ENCODE results near the gene CCDC195.

CCDC195 gene

DNA sequence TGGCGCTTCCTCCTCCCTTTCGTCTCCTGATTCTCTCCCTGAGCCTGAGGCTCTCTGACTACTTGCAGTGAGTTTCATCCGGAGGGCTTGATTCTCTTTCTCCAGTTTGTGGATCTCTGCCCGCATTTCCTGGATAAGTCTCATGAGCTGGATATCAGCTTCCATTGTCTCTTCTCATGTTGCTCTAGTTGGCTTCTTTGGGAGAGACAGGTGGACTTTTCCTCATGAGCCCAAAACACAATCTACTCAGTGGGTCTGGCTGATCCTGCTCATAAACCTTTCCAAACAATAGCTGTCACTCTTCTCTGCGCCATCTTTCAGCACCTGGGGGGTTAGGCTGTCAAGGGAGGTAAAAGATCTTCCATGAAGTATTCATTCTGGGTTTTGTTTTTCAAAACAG lies at the start of gene CCDC195:
Gene CCDC195 (minus strand): TSS at position 165 of the 400 bp plus-strand sequence. CDS start 0 bp downstream, at position 165.
- DNase-seq: no peak

- no peak for DNase-seq
Measured at GRCh38 chr2:224764565-224765236, 48.5 kb upstream of the CCDC195 start.

DNA sequence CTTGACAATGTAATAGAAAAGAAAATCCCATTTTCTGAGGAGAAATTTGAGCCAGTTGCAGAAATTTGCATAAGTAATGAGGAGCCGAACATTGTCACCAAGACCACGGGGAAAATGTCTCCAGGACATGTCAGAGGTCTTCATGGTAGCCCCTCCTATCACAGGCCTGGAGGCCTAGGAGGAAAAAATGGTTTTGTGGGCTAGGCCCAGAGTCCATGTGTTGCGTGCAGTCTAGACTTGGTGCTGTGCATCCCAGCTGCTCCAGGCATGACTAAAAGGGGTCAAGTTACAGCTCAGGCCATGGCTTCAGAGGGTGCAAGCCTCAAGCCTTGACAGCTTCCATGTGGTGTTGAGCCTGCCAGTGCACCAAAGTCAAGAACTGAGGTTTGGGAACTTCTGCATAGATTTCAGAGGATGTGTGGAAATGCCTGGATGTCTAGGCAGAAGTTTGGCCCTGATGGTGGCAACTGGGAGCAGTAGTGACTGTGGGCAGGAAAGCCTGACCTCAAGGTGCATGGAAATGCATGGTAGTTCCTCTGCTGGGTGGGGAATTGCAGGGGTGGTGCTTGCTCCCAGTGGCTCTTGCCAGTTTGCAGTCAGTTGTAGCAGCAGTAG lies 41.9 kb upstream of the CCDC195 start:
- no peak for DNase-seq

- no peak for DNase-seq
Measured at GRCh38 chr2:224753743-224754540, 37.8 kb upstream of the CCDC195 start.

- no peak for DNase-seq
Measured at GRCh38 chr2:224751996-224752698, 36.0 kb upstream of the CCDC195 start.

DNA sequence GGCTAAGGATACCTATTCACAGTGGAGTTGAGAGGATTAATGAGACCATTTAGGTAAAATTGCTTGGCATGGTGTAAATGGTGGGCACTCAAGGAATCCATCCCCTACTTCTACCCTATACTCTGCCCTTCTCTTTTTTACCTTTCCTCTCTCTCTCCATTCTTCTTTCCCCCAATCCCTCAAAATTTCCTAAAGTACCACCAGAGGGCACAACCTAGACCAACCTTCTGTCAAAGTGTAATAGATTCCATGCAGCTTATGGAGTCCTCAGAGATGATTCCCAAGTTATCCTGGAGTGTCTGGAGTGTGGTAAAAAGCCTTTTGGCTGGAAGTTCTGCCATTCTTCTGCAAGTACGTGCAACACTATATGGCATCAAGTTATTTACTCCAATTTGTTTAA lies 33.0 kb upstream of the CCDC195 start:
- DNase-seq: no peak

- DNase-seq: no peak
Measured at GRCh38 chr2:224747765-224748164, 31.6 kb upstream of the CCDC195 start.

DNA sequence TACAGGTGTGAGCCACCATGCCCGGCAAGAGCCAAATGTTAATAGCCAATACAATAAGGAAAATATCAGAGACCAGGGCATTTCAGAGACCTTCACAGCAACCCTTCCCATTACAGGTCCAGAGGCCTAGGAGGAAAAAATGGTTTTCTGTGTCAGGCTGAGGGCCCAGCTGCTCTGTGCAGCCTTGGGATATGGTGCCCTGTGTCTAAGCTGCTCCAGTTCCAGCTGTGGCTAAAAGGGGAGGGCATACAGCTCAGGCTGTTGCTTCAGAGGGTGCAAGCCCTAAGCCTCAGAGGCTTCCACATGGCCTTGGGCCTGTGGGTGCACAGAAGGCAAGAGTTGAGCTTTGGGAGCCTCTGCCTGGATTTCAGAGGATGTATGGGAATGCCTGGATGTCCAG lies 20.1 kb upstream of the CCDC195 start:
- DNase-seq: no peak

DNA sequence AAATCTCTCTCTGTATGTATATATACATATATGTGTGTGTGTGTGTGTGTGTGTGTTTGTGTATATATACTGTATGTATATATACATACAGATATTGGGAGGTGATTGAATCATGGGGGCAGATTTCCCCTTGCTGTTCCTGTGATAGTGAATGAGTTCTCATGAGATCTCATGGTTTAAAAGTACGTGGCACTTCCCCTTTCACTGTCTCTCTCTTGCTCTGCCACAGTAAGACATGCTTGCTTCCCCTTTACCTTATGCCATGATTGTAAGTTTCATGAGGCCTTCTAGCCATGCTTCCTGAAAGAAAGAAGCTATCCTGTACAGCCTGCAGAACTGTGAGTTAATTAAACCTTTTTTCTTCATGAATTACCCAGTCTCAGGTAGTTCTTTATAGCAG lies 18.8 kb upstream of the CCDC195 start:
- no peak for DNase-seq

DNA sequence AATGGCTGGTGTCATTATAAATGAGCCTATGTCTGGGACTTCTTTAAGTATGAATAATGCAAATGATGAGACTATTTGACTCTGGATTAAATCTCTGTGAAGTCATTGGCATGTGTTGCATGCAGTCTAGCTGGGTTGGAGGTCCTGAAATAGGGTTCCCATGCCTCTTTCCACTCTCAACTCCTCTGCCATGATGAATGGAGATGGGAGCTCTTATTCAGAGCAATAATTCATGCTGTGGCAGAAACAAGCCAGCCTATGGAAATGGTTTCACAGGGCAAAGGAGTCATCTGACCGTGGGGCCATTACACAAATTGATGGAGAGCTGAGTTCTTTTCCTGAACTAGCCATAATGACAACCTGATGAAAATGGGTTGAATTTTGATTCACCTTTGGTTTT lies 15.5 kb upstream of the CCDC195 start:
- DNase-seq: no peak

DNA sequence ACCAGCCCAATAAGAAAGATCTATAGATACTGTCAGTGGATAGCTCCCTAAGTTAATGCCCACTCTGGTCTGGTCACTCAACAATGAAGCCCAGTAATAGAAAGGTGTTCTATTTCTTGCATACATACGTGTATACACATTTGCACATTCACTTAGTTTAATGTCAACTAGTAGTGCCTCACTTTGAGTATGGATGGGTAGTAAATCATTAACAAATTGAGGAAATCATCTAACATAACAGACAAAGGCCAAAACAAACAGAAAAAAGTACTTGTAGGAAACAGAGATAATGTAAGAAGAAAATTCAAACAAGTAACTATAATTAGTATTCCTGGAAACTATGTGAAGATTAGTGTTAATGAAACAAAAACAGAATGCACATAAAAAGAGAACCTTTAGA lies 13.3 kb upstream of the CCDC195 start:
- no peak for DNase-seq

DNA sequence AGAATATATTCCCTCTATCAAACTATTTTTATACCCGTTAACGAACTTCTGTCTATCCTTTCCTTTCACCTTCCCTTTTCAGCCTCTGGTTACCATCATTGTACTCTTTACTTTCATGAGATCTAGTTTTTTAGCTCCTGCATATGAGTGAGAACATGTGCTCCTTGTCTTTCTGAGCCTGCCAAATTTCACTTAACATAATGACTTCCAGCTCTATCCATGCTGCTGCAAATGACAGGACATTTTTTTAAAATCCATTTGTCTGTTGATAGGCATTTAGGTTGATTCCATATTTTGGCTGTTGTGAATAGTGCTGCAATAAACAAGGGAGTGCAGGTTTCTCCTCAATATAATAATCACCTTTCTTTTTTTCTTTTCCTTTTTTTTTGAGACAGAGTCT lies 8.2 kb upstream of the CCDC195 start:
- no peak for DNase-seq

- no peak for DNase-seq
Measured at GRCh38 chr2:224723586-224724217, 7.5 kb upstream of the CCDC195 start.

GRCh38 chr2:224722770-224723169 lies 6.6 kb upstream of the CCDC195 start:
- no peak for DNase-seq

DNA sequence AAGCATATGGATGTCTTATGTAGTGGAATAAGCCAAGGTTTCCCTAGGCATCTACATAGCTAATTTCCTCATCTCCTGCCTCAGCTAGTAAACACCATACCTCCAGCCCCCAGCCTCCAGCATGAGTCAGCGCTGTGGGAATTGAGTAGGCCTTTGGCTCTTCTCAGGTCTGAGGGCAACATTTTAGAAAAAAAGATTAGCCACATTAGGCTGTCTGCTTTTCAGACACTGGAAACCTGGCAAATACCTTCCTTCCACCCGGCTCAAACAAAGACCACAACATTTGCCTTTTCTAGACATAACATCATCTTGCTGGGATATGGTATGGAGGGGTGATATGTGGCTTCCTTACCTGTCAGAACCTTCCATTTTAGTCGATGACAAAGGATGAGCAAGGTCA lies 6.1 kb upstream of the CCDC195 start:
- DNase-seq: no peak

DNA sequence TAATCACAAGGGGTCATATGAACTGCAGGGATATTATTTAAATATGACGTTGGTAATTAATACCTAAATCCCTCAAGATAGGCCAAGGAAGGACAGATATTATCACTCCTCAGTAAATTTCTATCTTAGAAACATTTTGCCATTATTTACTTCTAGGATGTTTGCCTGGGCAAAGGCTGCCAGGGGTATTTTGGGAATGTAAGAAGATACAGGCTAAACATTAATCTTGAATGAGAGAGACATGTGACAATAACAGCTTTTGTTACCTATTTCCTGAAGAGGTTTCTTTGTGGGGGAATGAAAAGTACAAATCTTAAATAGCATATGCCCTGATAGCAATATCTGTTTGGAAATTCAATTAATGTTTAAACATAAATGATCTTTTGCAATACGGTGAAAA lies 756 bp upstream of the CCDC195 start:
- no peak for DNase-seq

DNA sequence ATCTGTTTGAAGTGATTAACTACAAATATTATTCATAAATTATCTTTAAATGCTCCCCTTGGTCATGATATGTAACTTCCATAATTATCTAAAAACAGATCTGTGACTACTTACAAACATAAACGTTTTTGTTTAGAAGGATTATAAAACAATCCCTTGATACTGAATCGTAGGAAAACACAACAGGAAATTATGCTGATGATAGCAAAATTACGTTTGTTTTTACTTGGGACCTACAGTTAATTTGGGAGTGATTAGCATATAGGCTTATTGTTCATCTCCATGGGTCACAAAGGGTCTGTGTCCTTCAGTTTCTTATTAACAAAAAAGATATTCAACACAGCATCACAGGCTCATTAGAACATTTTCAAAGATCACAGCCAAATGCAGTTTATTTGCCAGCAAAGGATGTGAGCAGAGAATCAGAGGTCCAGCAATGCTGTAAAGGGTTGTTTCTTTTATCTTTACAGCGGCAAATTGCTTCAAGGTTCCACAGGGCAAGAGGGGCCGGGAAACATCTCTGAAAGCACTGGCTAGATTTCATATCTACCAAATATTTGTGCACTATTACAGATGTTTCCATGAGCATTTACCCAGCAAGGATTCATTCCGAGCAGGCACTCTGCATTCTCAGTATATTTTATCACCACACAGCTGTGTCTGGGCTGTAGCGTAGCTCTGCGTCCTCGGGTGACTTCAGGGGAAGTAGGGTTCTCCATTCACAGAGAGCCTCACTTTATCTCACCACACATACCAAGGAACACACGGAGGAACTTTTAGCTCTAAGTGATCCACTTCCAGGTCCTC lies 4.1 kb downstream of the CCDC195 start:
- DNase-seq: no peak

- DNase-seq: no peak
Measured at GRCh38 chr2:224711381-224711780, 4.8 kb downstream of the CCDC195 start.

DNA sequence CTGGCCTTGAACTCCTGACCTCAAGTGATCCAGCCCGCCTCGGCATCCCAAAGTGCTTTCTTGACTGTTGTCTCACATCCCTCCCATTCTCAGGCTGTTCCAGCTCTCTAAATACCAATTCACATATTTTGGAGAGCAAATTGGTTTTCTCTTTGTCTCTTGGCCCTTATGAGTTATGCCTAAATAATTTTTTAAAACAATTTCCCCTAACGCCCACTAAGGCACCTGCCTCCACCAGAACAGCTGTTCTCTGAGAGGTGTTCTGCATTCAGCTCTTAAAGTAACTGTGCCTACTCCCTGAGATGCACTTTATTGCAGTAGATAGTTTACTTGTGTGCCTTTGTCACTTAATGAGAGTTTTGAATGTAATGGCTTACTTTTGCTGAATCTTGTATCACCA lies 6.9 kb downstream of the CCDC195 start:
- no peak for DNase-seq

DNA sequence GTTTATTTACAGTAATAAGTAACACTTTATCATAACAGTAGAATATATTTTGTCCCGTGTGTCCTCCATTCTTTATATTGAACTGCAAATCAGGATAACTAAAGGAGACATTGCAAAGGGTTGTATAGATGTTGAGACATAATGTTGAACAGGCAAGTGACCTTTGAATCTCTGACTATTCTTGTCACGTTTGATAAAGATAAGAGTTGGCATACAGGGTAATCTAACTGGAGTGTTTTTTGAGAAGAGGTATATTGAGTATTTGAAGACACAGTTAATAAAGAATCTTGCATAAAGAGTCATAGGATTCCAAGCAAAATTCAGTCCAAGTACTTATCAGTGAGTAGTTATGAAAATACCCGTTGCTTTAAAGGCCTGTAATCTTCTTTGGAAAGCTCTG lies 21.7 kb downstream of the CCDC195 start:
- no peak for DNase-seq

DNA sequence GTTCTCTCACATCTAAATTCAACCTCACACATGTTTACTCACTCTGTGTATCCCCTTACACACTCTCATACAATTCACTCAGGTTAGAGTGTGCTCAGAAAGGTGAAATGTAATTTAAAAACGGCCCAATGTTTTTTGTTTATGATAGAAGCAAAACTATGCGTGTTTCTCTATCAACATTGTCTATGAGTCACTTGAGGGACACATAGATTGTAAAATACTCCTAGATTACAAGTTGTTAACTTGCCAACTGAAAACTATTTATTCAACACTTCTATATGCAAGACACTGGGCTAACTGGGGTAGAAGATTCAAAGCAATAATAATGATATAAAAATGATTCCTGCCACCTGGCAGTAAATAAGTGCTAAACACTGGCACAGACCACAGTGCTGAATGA lies 24.6 kb downstream of the CCDC195 start:
- DNase-seq: no peak

DNA sequence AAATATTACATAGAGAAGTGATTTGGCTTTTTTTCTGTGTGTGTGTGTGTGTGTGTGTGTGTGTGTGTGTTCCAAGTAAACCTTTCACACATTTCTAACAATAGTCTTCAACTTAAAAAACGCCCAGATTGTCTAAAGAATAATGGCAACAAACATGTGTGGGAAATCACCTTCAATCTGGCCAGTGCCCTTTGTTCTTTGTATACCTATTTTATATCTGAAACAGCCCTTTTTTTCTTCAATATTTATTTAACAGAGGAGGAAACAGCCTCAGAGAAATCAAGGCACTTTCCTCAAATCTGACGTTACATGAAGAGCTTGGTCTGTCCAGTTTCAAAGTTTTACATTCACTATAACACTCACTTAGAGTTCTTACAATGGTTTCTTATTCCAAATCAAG lies 25.3 kb downstream of the CCDC195 start:
- no peak for DNase-seq
